Urinary bladder (tissue), 4 donors: ENCODE measurements around the gene ATP10A. TPM values are rescaled to one million over a fixed set of nuclear protein-coding genes. Genes with fewer than 3 reads are reported as not detected.
"Not testable (repeated sequence)": the region's sequence is repeated elsewhere in the genome, so short reads cannot be mapped to it uniquely, and the experiment has no call there.

Source experiments
- DNase-seq: peaks from one replicate; pipeline ENCODE4 v3.0.0-alpha.2; 2015; ENCODE audit errors: extremely low spot score
- H3K27ac ChIP-seq: one replicate; pipeline ENCODE4 v1.5.1; 2013; ENCODE audit warnings: low read depth, mild to moderate bottlenecking, moderate library complexity
- H3K36me3 ChIP-seq: one replicate; pipeline ENCODE4 v1.6.1; 2013; ENCODE audit warnings: mild to moderate bottlenecking, moderate library complexity; ENCODE audit not compliant: insufficient read depth
- H3K4me1 ChIP-seq: one replicate; pipeline ENCODE4 v1.6.1; 2013; ENCODE audit warnings: mild to moderate bottlenecking, moderate library complexity; ENCODE audit not compliant: insufficient read depth
- H3K4me3 ChIP-seq: one replicate; pipeline ENCODE4 v1.5.1; 2013; ENCODE audit warnings: low read depth, low read length
- WGBS: extraction: QIAGEN DNeasy Blood & Tissue Kit; methylation state at CpG from one replicate; pipeline ENCODE4 v1.1.7; 2013; 5-methylcytosine and 5-hydroxymethylcytosine counted together
- polyA plus RNA-seq: library from polyadenylated mRNA; stranded (reverse); fragments of 200-250 nt; gene quantifications from one replicate; pipeline ENCODE4 v1.2.3, GENCODE V29; 2013
- small RNA-seq: library from RNA; depleted of rRNA; stranded (forward); fragments of <200 nt; gene quantifications from one replicate; pipeline ENCODE3, GENCODE V24; 2014
- total RNA-seq: library from RNA; depleted of rRNA; stranded (reverse); fragments of >200 nt; gene quantifications from one replicate; pipeline ENCODE4 v1.2.3, GENCODE V29; 2014
- donor health status: healthy with polysubstance abuse.
- donor health status: healthy.

ATP10A gene
- total and polyA plus RNA-seq, 2 donors: 5.0 to 7.8 TPM

- not testable (repeated sequence) for DNase-seq, H3K27ac ChIP-seq, H3K4me1 ChIP-seq, H3K4me3 ChIP-seq, H3K36me3 ChIP-seq
- 83% methylated on average over 9 of the region's 9 CpGs for WGBS
Measured at GRCh38 chr15:25636486-25636885, 226.6 kb downstream of the ATP10A start.

- Histone ChIP-seq H3K4me1 (no peaks in the 10 kb centered on the region), H3K27ac (no peak overlapping the region), H3K4me3 (no peak overlapping the region), H3K36me3 (no peaks in the 10 kb centered on the region)
- no peak for DNase-seq
Measured at GRCh38 chr15:25635191-25635590, 227.9 kb downstream of the ATP10A start.

GRCh38 chr15:25633862-25634261 lies 229.3 kb downstream of the ATP10A start:
- Histone ChIP-seq H3K4me3 (no peak overlapping the region), H3K27ac (no peak overlapping the region), H3K36me3 (no peaks in the 10 kb centered on the region), H3K4me1 (no peaks in the 10 kb centered on the region)
- DNase-seq: no peak
- 37% methylated on average over 3 of the region's 3 CpGs for WGBS

GRCh38 chr15:25631971-25632370 lies 231.2 kb downstream of the ATP10A start:
- Histone ChIP-seq H3K27ac (no peak overlapping the region), H3K4me1 (no peaks in the 10 kb centered on the region), H3K4me3 (no peak overlapping the region), H3K36me3 (no peaks in the 10 kb centered on the region)
- 80% methylated on average over 8 of the region's 8 CpGs for WGBS
- no peak for DNase-seq

Small RNA genes within 50 kb of the gene (small RNA-seq; reads per million reads assigned to genes)
- gene MIR4715: not detected
- gene RNA5SP390: not detected
